Activated CD8-positive, alpha-beta memory T cell treated with anti-CD3 and anti-CD28 coated beads for 36 hours (primary cell): ENCODE results near the gene LRFN4. TPM values are rescaled to one million over a fixed set of nuclear protein-coding genes. Genes with fewer than 3 reads are reported as not detected.

ENCODE experiments used
- CTCF ChIA-PET: fragments of 350-600 bp; sonication (Branson Sonifier 250); formaldehyde crosslinking; loops from one replicate; lab custom pipeline; 2021; ENCODE audit warnings: antibody characterized with exemption; lab: Charles Lee
- POLR2A ChIA-PET: fragments of 350-600 bp; sonication (Branson Sonifier 250); formaldehyde crosslinking; loops from one replicate; lab custom pipeline; 2021; ENCODE audit warnings: antibody characterized with exemption; lab: Charles Lee
- total RNA-seq, 2 experiments: library from RNA; stranded (reverse); gene quantifications; one replicate each; pipeline ENCODE4 v1.2.3, GENCODE V29; 2021

LRFN4 gene
- total RNA-seq, 2 experiments from 2014 or later = 40.5 to 42.3 TPM

GRCh38 chr11:66902486-66903177, 45.8 kb downstream of the LRFN4 start:
- POLR2A ChIA-PET = interaction anchor here (0.6 kb wide), 1 partner anchor 466 kb away, joined by 10 read pairs; no protein-coding TSS in a partner anchor
- CTCF ChIA-PET = interaction anchor here (1.6 kb wide), 1 partner anchor 12 kb away, joined by 4 read pairs; no protein-coding TSS in a partner anchor

- POLR2A ChIA-PET = no interaction called here
- CTCF ChIA-PET = no interaction called here
Observed at GRCh38 chr11:66904055-66904454, 47.2 kb downstream of the LRFN4 start.

- POLR2A ChIA-PET = no interaction called here
- CTCF ChIA-PET = no interaction called here
Observed at GRCh38 chr11:66904561-66904960, 47.7 kb downstream of the LRFN4 start.

- ChIA-PET CTCF (no interaction called here), POLR2A (no interaction called here)
Observed at GRCh38 chr11:66904981-66905521, 48.2 kb downstream of the LRFN4 start.

- POLR2A ChIA-PET = no interaction called here
Observed at GRCh38 chr11:66905631-66906030, 48.8 kb downstream of the LRFN4 start.

GRCh38 chr11:66906061-66906733, 49.3 kb downstream of the LRFN4 start:
- POLR2A ChIA-PET = no interaction called here
- CTCF ChIA-PET = interaction anchor here (1.2 kb wide), 1 partner anchor 70 kb away, joined by 4 read pairs; no protein-coding TSS in a partner anchor

More at GRCh38 chr11:66905631-66906030, 48.8 kb downstream of the LRFN4 start:
- CTCF ChIA-PET = no interaction called here

GRCh38 chr11:66907751-66908630, 51.1 kb downstream of the LRFN4 start:
- CTCF ChIA-PET = no interaction called here
- POLR2A ChIA-PET = no interaction called here

- CTCF ChIA-PET = no interaction called here
- POLR2A ChIA-PET = no interaction called here
Observed at GRCh38 chr11:66909181-66909580, 52.3 kb downstream of the LRFN4 start.

GRCh38 chr11:66910016-66910415, 53.2 kb downstream of the LRFN4 start:
- CTCF ChIA-PET = no interaction called here
- POLR2A ChIA-PET = no interaction called here

Other genes with a start within 250 kb of the LRFN4 start
- 100 to 1,000 TPM; 155 to 158 TPM for gene RBM14, start 240.4 kb upstream of the LRFN4 start, total RNA-seq
- 100 to 1,000 TPM; 112 to 119 TPM for gene RBM4, start 218.4 kb upstream of the LRFN4 start, total RNA-seq
- 10 to 100 TPM; 17.2 to 18.1 TPM for gene RBM4B, start 179.2 kb upstream of the LRFN4 start, total RNA-seq
- gene SPTBN2, start 127.8 kb upstream of the LRFN4 start, total RNA-seq = under 1 TPM; 0.59 to 0.96 TPM
- 10 to 100 TPM; 31.6 to 33.5 TPM for gene RCE1, start 13.6 kb upstream of the LRFN4 start, total RNA-seq
- 10 to 100 TPM; 10.7 to 10.9 TPM for gene PC, start 101.3 kb downstream of the LRFN4 start, total RNA-seq
- gene C11orf86, start 118.2 kb downstream of the LRFN4 start, total RNA-seq = not detected
- not detected for gene SYT12, start 166.1 kb downstream of the LRFN4 start, total RNA-seq
- gene RHOD, start 199.8 kb downstream of the LRFN4 start, total RNA-seq = 1 to 10 TPM; 1.5 to 1.8 TPM